T-helper 2 cell (primary cell): Measurements from ENCODE around the gene CCDC187.

Source experiments
- DNase-seq, 5 experiments: peaks; one replicate each; pipeline versions ENCODE4 v3.0.0 to v3.0.0-alpha.2; 2012 to 2022

The CCDC187 gene

GRCh38 chr9:136203408-136204144 lies 100.3 kb downstream of the CCDC187 start:
- DNase-seq = no peak

DNA sequence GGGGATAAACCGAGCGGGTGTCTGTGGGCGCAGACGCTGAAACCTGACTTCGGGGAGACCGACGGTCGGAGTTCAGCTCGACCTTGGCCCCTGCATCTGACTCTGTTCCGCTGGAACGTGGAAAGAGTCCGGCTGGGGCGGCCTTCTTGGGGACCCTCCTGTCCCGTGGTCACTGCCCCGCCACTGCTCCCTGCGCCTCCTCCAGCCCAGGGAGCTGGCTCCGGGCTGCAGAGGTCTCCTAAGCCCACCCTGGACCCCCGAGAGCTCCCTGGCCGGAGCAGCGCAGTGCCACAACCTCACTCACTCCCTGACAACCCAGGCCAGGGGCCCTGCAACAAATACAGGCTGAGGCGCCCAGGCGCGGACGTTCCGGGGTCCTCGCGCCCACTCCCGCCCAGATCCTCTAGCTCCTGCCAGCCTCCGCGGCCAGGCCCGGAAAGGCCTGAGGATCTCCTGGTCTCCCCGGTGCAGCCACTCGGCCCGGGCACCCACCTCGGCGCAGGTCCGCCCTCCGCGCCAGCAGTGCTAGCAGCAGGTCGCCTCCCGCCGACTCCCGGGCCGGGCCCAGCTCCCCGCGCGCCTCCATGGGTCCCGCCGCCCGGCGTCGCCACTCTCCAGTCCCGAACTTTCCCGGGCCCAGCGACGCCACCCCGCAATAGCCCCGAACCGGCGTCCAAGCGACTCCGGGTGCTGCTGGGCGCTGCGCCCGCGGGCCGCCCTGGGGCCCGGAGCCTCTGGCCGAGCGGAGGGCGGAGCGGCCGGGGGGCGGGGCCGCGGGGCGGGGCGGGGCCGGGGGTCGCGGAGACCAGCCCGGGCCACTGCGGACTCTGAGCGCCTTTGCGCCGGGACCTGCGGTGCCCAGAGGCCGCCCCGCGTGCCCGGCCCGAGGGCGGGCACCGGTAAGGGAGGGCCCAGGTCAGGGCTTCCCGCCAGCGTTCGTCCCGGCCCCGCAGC lies 101.2 kb downstream of the CCDC187 start:
- no peak for DNase-seq

DNA sequence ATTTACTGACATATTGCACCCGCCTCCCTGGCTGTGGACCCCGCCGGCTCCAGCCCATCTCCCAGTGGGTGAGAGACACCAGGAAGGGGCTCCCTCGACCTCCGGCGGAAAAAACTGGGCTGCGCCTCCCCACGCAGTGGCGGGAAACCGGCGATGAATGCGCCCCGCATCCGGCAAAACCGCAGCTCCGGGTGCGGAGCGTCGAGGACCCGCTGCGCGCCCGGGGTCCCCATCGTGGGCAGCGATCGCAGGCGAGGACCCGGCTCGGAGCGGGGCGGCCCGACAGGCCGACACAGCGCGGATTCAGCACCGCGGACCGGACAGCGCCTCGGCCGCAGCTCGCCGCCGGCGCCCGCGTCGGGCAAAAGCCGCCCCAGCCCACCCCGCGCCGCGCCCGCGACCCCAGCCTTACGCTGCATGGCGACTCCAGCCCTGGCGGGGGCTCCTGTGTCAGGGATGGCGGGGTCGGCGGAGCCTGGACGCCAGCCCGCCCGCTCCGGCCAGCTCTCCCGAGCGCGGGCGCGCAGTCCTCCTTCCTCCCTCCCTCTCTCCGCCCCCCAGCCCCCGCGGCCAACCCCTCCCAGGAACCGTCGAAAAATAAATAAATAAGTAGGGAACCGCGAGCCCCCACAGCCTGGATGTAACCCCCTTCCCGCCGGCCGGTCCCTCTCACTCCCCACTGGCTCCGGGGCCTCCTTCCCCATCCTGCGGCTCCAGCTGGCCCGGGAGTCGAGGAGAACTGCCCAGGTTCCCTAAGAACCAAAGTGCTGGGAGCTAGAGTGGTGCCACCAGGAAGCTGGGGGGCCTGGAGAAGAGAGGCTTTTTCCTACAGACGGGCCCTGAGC lies 102.1 kb downstream of the CCDC187 start:
- peak in 1 of 5 experiments; percentile 15 for DNase-seq

GRCh38 chr9:136201174-136201573 lies 102.7 kb downstream of the CCDC187 start:
- no peak for DNase-seq

GRCh38 chr9:136200424-136200823 lies 103.5 kb downstream of the CCDC187 start:
- DNase-seq = no peak
